HUES64 (cell line): ENCODE data around the gene DLG1.

ENCODE experiments used
- H3K27ac ChIP-seq: 2 replicates; pipeline ENCODE4 v1.7.0; 2013; ENCODE audit warnings: low read depth, low read length, inconsistent platforms
- H3K27me3 ChIP-seq: 2 replicates; pipeline ENCODE4 v1.6.1; 2013; ENCODE audit warnings: mild to moderate bottlenecking, low read length; ENCODE audit not compliant: insufficient read depth
- H3K36me3 ChIP-seq: 2 replicates; pipeline ENCODE4 v1.6.1; 2013; ENCODE audit warnings: mild to moderate bottlenecking, low read length; ENCODE audit not compliant: insufficient read depth
- H3K4me1 ChIP-seq: 2 replicates; pipeline ENCODE4 v1.6.1; 2013; ENCODE audit warnings: mild to moderate bottlenecking, low read length, moderate library complexity; ENCODE audit not compliant: insufficient read depth
- H3K4me3 ChIP-seq: 2 replicates; pipeline ENCODE4 v1.5.1; 2013; ENCODE audit warnings: mild to moderate bottlenecking, low read length, moderate library complexity
- H3K9ac ChIP-seq: 2 replicates; pipeline ENCODE4 v1.6.1; 2013; ENCODE audit warnings: mild to moderate bottlenecking, low read depth, low read length
- H3K9me3 ChIP-seq: 2 replicates; pipeline ENCODE4 v1.6.1; 2013; ENCODE audit warnings: low read depth, low read length; ENCODE audit not compliant: insufficient read depth
- WGBS: fragments of 150-250, 120-280 bp; methylation state at CpG from one replicate; pipeline ENCODE4 v1.1.7; 2013; ENCODE audit warnings: missing lambda C conversion rate; 5-methylcytosine and 5-hydroxymethylcytosine counted together

Gene DLG1

GRCh38 chr3:197029511-197030167, 268.8 kb downstream of the DLG1 start, which contains the start of gene MELTF:
MELTF (minus strand) TSS chr3:197029817; CDS start chr3:197029702, 115 bp downstream.
- Histone ChIP-seq H3K27ac (no peak within 1 kb of the TSS), H3K9ac (peak within 1 kb of the TSS; percentile 50; the same call in 1 of the 2 replicates), H3K4me3 (peak within 1 kb of the TSS; percentile 56), H3K36me3 (no peaks in the 10 kb centered on the region), H3K27me3 (peaks cover 23% of the 10 kb centered on the region), H3K9me3 (no peaks in the 10 kb centered on the region), H3K4me1 (peaks cover 8% of the 10 kb centered on the region; the same call in 1 of the 2 replicates)
- WGBS: 5% methylated on average over 60 of the region's 60 CpGs

GRCh38 chr3:197028728-197029510, 269.5 kb downstream of the DLG1 start:
- Histone ChIP-seq H3K4me1 (peaks cover 8% of the 10 kb centered on the region; the same call in 1 of the 2 replicates), H3K4me3 (peak overlapping the region; percentile 56), H3K27me3 (peaks cover 23% of the 10 kb centered on the region), H3K9me3 (no peaks in the 10 kb centered on the region), H3K36me3 (no peaks in the 10 kb centered on the region), H3K9ac (peak overlapping the region; percentile 50; the same call in 1 of the 2 replicates), H3K27ac (no peak overlapping the region)
- WGBS: 5% methylated on average over 67 of the region's 67 CpGs

GRCh38 chr3:197027896-197028727, 270.3 kb downstream of the DLG1 start:
- WGBS: 88% methylated on average over 22 of the region's 22 CpGs
- peak overlapping the region; percentile 56; the same call in 1 of the 2 replicates for H3K4me3 ChIP-seq
- no peak overlapping the region for H3K9ac ChIP-seq
- no peaks in the 10 kb centered on the region for H3K9me3 ChIP-seq
- peaks cover 23% of the 10 kb centered on the region for H3K27me3 ChIP-seq
- H3K27ac ChIP-seq: no peak overlapping the region
- peaks cover 8% of the 10 kb centered on the region; the same call in 1 of the 2 replicates for H3K4me1 ChIP-seq
- no peaks in the 10 kb centered on the region for H3K36me3 ChIP-seq

- Histone ChIP-seq H3K4me1 (peaks cover 16% of the 10 kb centered on the region; the same call in 1 of the 2 replicates), H3K4me3 (no peak overlapping the region), H3K27ac (no peak overlapping the region), H3K27me3 (peaks cover 25% of the 10 kb centered on the region), H3K9me3 (no peaks in the 10 kb centered on the region), H3K36me3 (no peaks in the 10 kb centered on the region), H3K9ac (no peak overlapping the region)
- 90% methylated on average over 29 of the region's 29 CpGs for WGBS
Observed at GRCh38 chr3:197027151-197027895, 271.1 kb downstream of the DLG1 start.

- Histone ChIP-seq H3K9me3 (no peaks in the 10 kb centered on the region), H3K9ac (no peak overlapping the region), H3K4me1 (peaks cover 18% of the 10 kb centered on the region; the same call in 1 of the 2 replicates), H3K4me3 (no peak overlapping the region), H3K27ac (no peak overlapping the region), H3K36me3 (no peaks in the 10 kb centered on the region), H3K27me3 (peaks cover 25% of the 10 kb centered on the region)
- 93% methylated on average over 9 of the region's 9 CpGs for WGBS
Observed at GRCh38 chr3:197026481-197026866, 271.9 kb downstream of the DLG1 start.

GRCh38 chr3:197025736-197026480, 272.5 kb downstream of the DLG1 start:
- Histone ChIP-seq H3K9me3 (no peaks in the 10 kb centered on the region), H3K4me3 (no peak overlapping the region), H3K27me3 (peaks cover 25% of the 10 kb centered on the region), H3K27ac (no peak overlapping the region), H3K36me3 (no peaks in the 10 kb centered on the region), H3K4me1 (peaks cover 22% of the 10 kb centered on the region), H3K9ac (no peak overlapping the region)
- 94% methylated on average over 21 of the region's 21 CpGs for WGBS

GRCh38 chr3:197024881-197025735, 273.3 kb downstream of the DLG1 start:
- Histone ChIP-seq H3K27me3 (peaks cover 23% of the 10 kb centered on the region), H3K4me1 (peaks cover 18% of the 10 kb centered on the region; the same call in 1 of the 2 replicates), H3K36me3 (no peaks in the 10 kb centered on the region), H3K9me3 (no peaks in the 10 kb centered on the region), H3K27ac (no peak overlapping the region), H3K9ac (no peak overlapping the region), H3K4me3 (no peak overlapping the region)
- 90% methylated on average over 28 of the region's 28 CpGs for WGBS

- H3K4me3 ChIP-seq: no peak overlapping the region
- H3K27ac ChIP-seq: no peak overlapping the region
- no peaks in the 10 kb centered on the region for H3K9me3 ChIP-seq
- 88% methylated on average over 36 of the region's 36 CpGs for WGBS
- H3K27me3 ChIP-seq: peaks cover 15% of the 10 kb centered on the region
- no peaks in the 10 kb centered on the region for H3K36me3 ChIP-seq
- H3K4me1 ChIP-seq: peaks cover 18% of the 10 kb centered on the region; the same call in 1 of the 2 replicates
- H3K9ac ChIP-seq: no peak overlapping the region; the same call in 1 of the 2 replicates
Observed at GRCh38 chr3:197023998-197024651, 274.3 kb downstream of the DLG1 start.
